Lower lobe of right lung (tissue), 2 donors: ENCODE results near the gene CLDN15. TPM values are rescaled to one million over a fixed set of nuclear protein-coding genes. Genes with fewer than 3 reads are reported as not detected.
"Not testable (repeated sequence)": the region's sequence is repeated elsewhere in the genome, so short reads cannot be mapped to it uniquely, and the experiment has no call there.

Source experiments
- ATAC-seq, 2 donors: fragments of 200-7000 bp; cut with Tn5 transposase; one replicate each; pipeline ENCODE4 v1.9.1; 2020 to 2022; ENCODE audit warnings: mild to moderate bottlenecking in 2 of 2, moderate library complexity in 2 of 2
- DNase-seq: peaks from one replicate; pipeline ENCODE4 v3.0.0-alpha.2; 2020
- H3K27ac ChIP-seq: fragments of 200-600 bp; one replicate; pipeline ENCODE4 v1.8.0; 2022
- H3K27me3 ChIP-seq: fragments of 200-600 bp; one replicate; pipeline ENCODE4 v1.8.0; 2022; ENCODE audit warnings: low read depth
- H3K36me3 ChIP-seq: fragments of 200-600 bp; one replicate; pipeline ENCODE4 v1.8.0; 2022; ENCODE audit warnings: mild to moderate bottlenecking
- H3K4me1 ChIP-seq: fragments of 200-600 bp; one replicate; pipeline ENCODE4 v1.8.0; 2022
- H3K4me3 ChIP-seq: fragments of 200-600 bp; one replicate; pipeline ENCODE4 v1.8.0; 2022; ENCODE audit warnings: mild to moderate bottlenecking
- H3K9me3 ChIP-seq: fragments of 200-600 bp; one replicate; pipeline ENCODE4 v1.8.0; 2022
- CTCF ChIP-seq: fragments of 200-600 bp; IDR thresholded peaks from one replicate; pipeline ENCODE4 v1.8.0; 2022; ENCODE audit warnings: antibody characterized with exemption, mild to moderate bottlenecking
- intact Hi-C: fragments of 100-400 bp; cut with DNase I; formaldehyde crosslinking; loops from one replicate; pipeline ENCODE4 v1.11.0; 2022
- total RNA-seq: library from RNA; stranded (reverse); fragmentation: NEBNext Ultra II Directional; extraction: Animal tissue kit (Norgen Biotek cat#: 25700); gene quantifications from one replicate; pipeline ENCODE4 v1.2.1, GENCODE V29; 2021
- donor health status: DM: no; HTN: yes; CAD: no; lungs with severe emphysema.

The CLDN15 gene
- total RNA-seq, 1 donor from 2014 or later = 11.1 TPM

- ATAC-seq = no peak
- intact Hi-C loops = no loop called here
- TF ChIP-seq CTCF = no peak
- no peak for DNase-seq
- no peak overlapping the region for H3K27ac ChIP-seq
- H3K9me3 ChIP-seq = no peaks in the 10 kb centered on the region
- H3K36me3 ChIP-seq = no peaks in the 10 kb centered on the region
- no peaks in the 10 kb centered on the region for H3K4me1 ChIP-seq
- H3K4me3 ChIP-seq = no peak overlapping the region
- H3K27me3 ChIP-seq = peaks cover 11% of the 10 kb centered on the region
These were observed 20.7 kb upstream of the CLDN15 start for GRCh38 chr7:101258243-101258731.

GRCh38 chr7:101255796-101256195 is 18.2 kb upstream of the CLDN15 start:
- DNase-seq (no peak), ATAC-seq (no peak)
- Histone ChIP-seq H3K36me3 (peaks cover under 1% of the 10 kb centered on the region), H3K9me3 (no peaks in the 10 kb centered on the region), H3K27ac (no peak overlapping the region), H3K27me3 (peaks cover 3% of the 10 kb centered on the region), H3K4me1 (peaks cover 9% of the 10 kb centered on the region), H3K4me3 (no peak overlapping the region)
- intact Hi-C loops = no loop called here
- TF ChIP-seq CTCF = no peak

GRCh38 chr7:101253199-101253598 is 15.6 kb upstream of the CLDN15 start:
- H3K27ac ChIP-seq, intact Hi-C loops, H3K27me3 ChIP-seq, H3K4me3 ChIP-seq, ATAC-seq, DNase-seq, H3K9me3 ChIP-seq: not testable (repeated sequence)
- H3K36me3 ChIP-seq = peaks cover 24% of the 10 kb centered on the region
- H3K4me1 ChIP-seq = peaks cover 22% of the 10 kb centered on the region

- Histone ChIP-seq H3K27me3 (no peaks in the 10 kb centered on the region), H3K36me3 (peaks cover 25% of the 10 kb centered on the region), H3K27ac (peak overlapping the region; percentile 82), H3K9me3 (no peaks in the 10 kb centered on the region), H3K4me3 (peak overlapping the region; percentile 80), H3K4me1 (peaks cover 22% of the 10 kb centered on the region)
- no peak for TF ChIP-seq CTCF
- ATAC-seq (peak; percentile 100), DNase-seq (peak; percentile 99)
- intact Hi-C loops = no loop called here
These were observed 14.5 kb upstream of the CLDN15 start for GRCh38 chr7:101251871-101252659.

GRCh38 chr7:101250324-101250723 is 12.7 kb upstream of the CLDN15 start:
- Histone ChIP-seq H3K27me3 (no peaks in the 10 kb centered on the region), H3K4me3 (peak overlapping the region; percentile 80), H3K36me3 (peaks cover 25% of the 10 kb centered on the region), H3K4me1 (peaks cover 29% of the 10 kb centered on the region), H3K9me3 (no peaks in the 10 kb centered on the region), H3K27ac (no peak overlapping the region)
- no peak for ATAC-seq
- DNase-seq = no peak
- TF ChIP-seq CTCF = no peak
- intact Hi-C loops = no loop called here

- no peak overlapping the region for H3K27ac ChIP-seq
- ATAC-seq (no peak), DNase-seq (no peak)
- H3K36me3 ChIP-seq = peaks cover 25% of the 10 kb centered on the region
- TF ChIP-seq CTCF = no peak
- H3K4me1 ChIP-seq = peaks cover 40% of the 10 kb centered on the region
- intact Hi-C loops = no loop called here
- H3K27me3 ChIP-seq = no peaks in the 10 kb centered on the region
- no peaks in the 10 kb centered on the region for H3K9me3 ChIP-seq
- H3K4me3 ChIP-seq = no peak overlapping the region
These were observed 10.7 kb upstream of the CLDN15 start for GRCh38 chr7:101248276-101248675.
